CD1c-positive myeloid dendritic cell (primary cell): ENCODE results near the gene IGSF9B.

Experiments used
- DNase-seq: peaks from one replicate; pipeline ENCODE4 v3.0.0-alpha.2; 2016; ENCODE audit errors: extremely low spot score

Gene IGSF9B

GRCh38 chr11:133921026-133921425, 35.7 kb downstream of the IGSF9B start:
- DNase-seq = no peak

- no peak for DNase-seq
Observed at GRCh38 chr11:133920109-133920990, 36.4 kb downstream of the IGSF9B start.

GRCh38 chr11:133919330-133920108, 37.2 kb downstream of the IGSF9B start:
- no peak for DNase-seq

- no peak for DNase-seq
Observed at GRCh38 chr11:133918608-133919260, 38.0 kb downstream of the IGSF9B start.

GRCh38 chr11:133917921-133918607, 38.7 kb downstream of the IGSF9B start:
- DNase-seq = no peak

- no peak for DNase-seq
Observed at GRCh38 chr11:133916784-133917440, 39.9 kb downstream of the IGSF9B start.

GRCh38 chr11:133913761-133914160, 43.0 kb downstream of the IGSF9B start:
- DNase-seq = no peak

GRCh38 chr11:133911171-133911570, 45.6 kb downstream of the IGSF9B start:
- no peak for DNase-seq

- DNase-seq = no peak
Observed at GRCh38 chr11:133910101-133910500, 46.7 kb downstream of the IGSF9B start.

- DNase-seq = no peak
Observed at GRCh38 chr11:133908827-133909226, 47.9 kb downstream of the IGSF9B start.

- no peak for DNase-seq
Observed at GRCh38 chr11:133907841-133908241, 48.9 kb downstream of the IGSF9B start.

- DNase-seq = no peak
Observed at GRCh38 chr11:133907216-133907615, 49.6 kb downstream of the IGSF9B start.

GRCh38 chr11:133906746-133907145, 50.0 kb downstream of the IGSF9B start:
- no peak for DNase-seq

- no peak for DNase-seq
Observed at GRCh38 chr11:133906241-133906640, 50.5 kb downstream of the IGSF9B start.

- DNase-seq = no peak
Observed at GRCh38 chr11:133905677-133906156, 51.1 kb downstream of the IGSF9B start.

GRCh38 chr11:133904818-133905515, 51.8 kb downstream of the IGSF9B start:
- no peak for DNase-seq

GRCh38 chr11:133903875-133904817, 52.6 kb downstream of the IGSF9B start:
- no peak for DNase-seq

GRCh38 chr11:133903056-133903455, 53.7 kb downstream of the IGSF9B start:
- no peak for DNase-seq

- DNase-seq = no peak
Observed at GRCh38 chr11:133902506-133902905, 54.3 kb downstream of the IGSF9B start.
